RWPE2 (cell line): ENCODE results near the gene POMC.

Experiments used
- ATAC-seq: fragments of 200-7000 bp; cut with Tn5 transposase; 3 replicates; pipeline ENCODE4 v1.9.1; 2021; ENCODE audit warnings: low read depth
- DNase-seq: peaks from one replicate; pipeline ENCODE4 v3.0.0-alpha.2; 2020; ENCODE audit warnings: low spot score
- H3K27ac ChIP-seq: fragments of 450-650 bp; 2 replicates; pipeline ENCODE4 v1.5.1; 2017; ENCODE audit warnings: mild to moderate bottlenecking; ENCODE audit not compliant: poor library complexity, severe bottlenecking
- H3K27me3 ChIP-seq: fragments of 250-450 bp; sonication (Bioruptor Pico); 2 replicates; pipeline ENCODE4 v1.5.1; 2021; ENCODE audit warnings: mild to moderate bottlenecking, moderate library complexity; ENCODE audit not compliant: insufficient read depth, poor library complexity, severe bottlenecking
- H3K36me3 ChIP-seq: fragments of 250-450 bp; sonication (Bioruptor Pico); 2 replicates; pipeline ENCODE4 v1.5.1; 2020; ENCODE audit warnings: low read depth, mild to moderate bottlenecking, moderate library complexity
- H3K4me1 ChIP-seq: fragments of 250-450 bp; sonication (Bioruptor Pico); 2 replicates; pipeline ENCODE4 v1.5.1; 2021; ENCODE audit warnings: mild to moderate bottlenecking, moderate library complexity; ENCODE audit not compliant: insufficient read depth, poor library complexity, severe bottlenecking
- H3K4me3 ChIP-seq: fragments of 250-450 bp; sonication (Bioruptor Pico); 2 replicates; pipeline ENCODE4 v1.5.1; 2021; ENCODE audit warnings: mild to moderate bottlenecking, moderate library complexity; ENCODE audit not compliant: severe bottlenecking
- H3K9me3 ChIP-seq: fragments of 250-450 bp; sonication (Bioruptor Pico); 2 replicates; pipeline ENCODE4 v1.5.1; 2021; ENCODE audit warnings: mild to moderate bottlenecking, moderate library complexity; ENCODE audit not compliant: severe bottlenecking
- CTCF ChIP-seq: fragments of 450-650 bp; IDR thresholded peaks from one replicate; pipeline ENCODE4 v1.5.1; 2017; ENCODE audit warnings: mild to moderate bottlenecking, moderate library complexity; ENCODE audit not compliant: poor library complexity, severe bottlenecking

POMC gene

GRCh38 chr2:25115902-25116301 is 52.5 kb downstream of the POMC start:
- Histone ChIP-seq H3K4me1 (no peaks in the 10 kb centered on the region), H3K9me3 (no peaks in the 10 kb centered on the region), H3K27ac (no peak overlapping the region), H3K36me3 (no peaks in the 10 kb centered on the region), H3K27me3 (no peaks in the 10 kb centered on the region), H3K4me3 (no peak overlapping the region)
- DNase-seq (no peak), ATAC-seq (no peak)
- TF ChIP-seq CTCF: no peak

- ATAC-seq: no peak
- Histone ChIP-seq H3K4me1 (no peaks in the 10 kb centered on the region), H3K36me3 (no peaks in the 10 kb centered on the region), H3K27me3 (no peaks in the 10 kb centered on the region), H3K9me3 (no peaks in the 10 kb centered on the region), H3K4me3 (no peak overlapping the region), H3K27ac (no peak overlapping the region)
- TF ChIP-seq CTCF: no peak
- DNase-seq: no peak
Measured at GRCh38 chr2:25115249-25115883, 53.0 kb downstream of the POMC start.

GRCh38 chr2:25112113-25112512 is 56.3 kb downstream of the POMC start:
- Histone ChIP-seq H3K36me3 (no peaks in the 10 kb centered on the region), H3K27ac (no peak overlapping the region), H3K27me3 (no peaks in the 10 kb centered on the region), H3K9me3 (no peaks in the 10 kb centered on the region), H3K4me3 (no peak overlapping the region), H3K4me1 (no peaks in the 10 kb centered on the region)
- ATAC-seq (no peak), DNase-seq (no peak)
- TF ChIP-seq CTCF: no peak
